Measurements from ENCODE around the gene MAGI1. TPM values are rescaled to one million over a fixed set of nuclear protein-coding genes. Genes with fewer than 3 reads are reported as not detected.

The MAGI1 gene
- total RNA-seq, 2 donors from 2014 or later, result 38.6 to 45.1 TPM

DNA sequence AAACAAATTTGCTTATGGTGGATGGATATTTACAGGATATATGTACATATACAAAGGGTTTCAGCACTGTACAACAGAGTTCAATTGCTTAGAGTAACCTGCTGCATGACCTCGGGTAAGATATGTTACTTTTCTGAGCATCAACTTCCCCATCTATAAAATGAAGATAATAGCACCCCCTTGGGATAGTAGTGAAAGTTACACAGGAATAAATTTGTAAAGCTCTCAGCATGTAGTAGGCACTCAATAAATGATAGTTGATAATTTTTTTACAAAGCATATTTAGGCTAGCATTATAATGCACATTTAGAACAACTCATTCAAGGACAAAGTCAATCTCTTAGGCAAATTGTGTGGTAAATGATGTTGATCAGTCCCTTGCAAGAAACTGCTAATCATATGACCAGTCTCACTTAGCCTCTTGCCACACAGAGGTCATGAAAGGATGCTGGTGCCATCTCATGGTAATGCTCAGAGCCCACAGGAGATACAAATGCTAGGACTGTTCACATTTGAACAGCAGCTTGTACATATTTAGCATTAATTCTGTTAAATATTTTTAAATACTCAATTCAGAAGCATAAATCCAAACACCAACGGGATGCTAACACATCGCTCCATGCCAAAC, 123.9 kb downstream of the MAGI1 start:
- Mint-ChIP-seq H3K27ac (no peak overlapping the region), H3K9me3 (peaks cover 24% of the 10 kb centered on the region), H3K4me3 (no peak overlapping the region), H3K4me1 (peaks cover 16% of the 10 kb centered on the region), H3K27me3 (ENCODE audit: insufficient read depth) (no peaks in the 10 kb centered on the region), H3K36me3 (ENCODE audit: low read depth) (peaks cover 11% of the 10 kb centered on the region)
- no peaks in the 10 kb centered on the region for H3K36me3 ChIP-seq (ENCODE audit: control insufficient read depth, insufficient read depth, low read length)
- no peak overlapping the region for H3K9ac ChIP-seq (ENCODE audit: extremely low read depth, low read length, poor library complexity, severe bottlenecking)
- no peaks in the 10 kb centered on the region for H3K27me3 ChIP-seq (ENCODE audit: control insufficient read depth, insufficient read depth, low read length, poor library complexity, severe bottlenecking)
- no peaks in the 10 kb centered on the region for H3K4me1 ChIP-seq (ENCODE audit: control insufficient read depth, insufficient read depth, low read length)
- H3K9me3 ChIP-seq (ENCODE audit: control insufficient read depth, low read length), result peaks cover 13% of the 10 kb centered on the region
- no peak overlapping the region for H3K27ac ChIP-seq (ENCODE audit: low read depth, low read length)
- WGBS, 2 experiments (ENCODE audit: insufficient coverage in 1 of 2, insufficient read length in 1 of 2), result 96 to 100% methylated on average over 2 to 3 of the region's 3 CpGs
- DNase-seq, result no peak
- TF ChIP-seq, protein P1, sequence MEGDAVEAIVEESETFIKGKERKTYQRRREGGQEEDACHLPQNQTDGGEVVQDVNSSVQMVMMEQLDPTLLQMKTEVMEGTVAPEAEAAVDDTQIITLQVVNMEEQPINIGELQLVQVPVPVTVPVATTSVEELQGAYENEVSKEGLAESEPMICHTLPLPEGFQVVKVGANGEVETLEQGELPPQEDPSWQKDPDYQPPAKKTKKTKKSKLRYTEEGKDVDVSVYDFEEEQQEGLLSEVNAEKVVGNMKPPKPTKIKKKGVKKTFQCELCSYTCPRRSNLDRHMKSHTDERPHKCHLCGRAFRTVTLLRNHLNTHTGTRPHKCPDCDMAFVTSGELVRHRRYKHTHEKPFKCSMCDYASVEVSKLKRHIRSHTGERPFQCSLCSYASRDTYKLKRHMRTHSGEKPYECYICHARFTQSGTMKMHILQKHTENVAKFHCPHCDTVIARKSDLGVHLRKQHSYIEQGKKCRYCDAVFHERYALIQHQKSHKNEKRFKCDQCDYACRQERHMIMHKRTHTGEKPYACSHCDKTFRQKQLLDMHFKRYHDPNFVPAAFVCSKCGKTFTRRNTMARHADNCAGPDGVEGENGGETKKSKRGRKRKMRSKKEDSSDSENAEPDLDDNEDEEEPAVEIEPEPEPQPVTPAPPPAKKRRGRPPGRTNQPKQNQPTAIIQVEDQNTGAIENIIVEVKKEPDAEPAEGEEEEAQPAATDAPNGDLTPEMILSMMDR (conservative IDR thresholded peaks at IDR 0.05), result peak; percentile 27
- no peak overlapping the region for H3K4me3 ChIP-seq (ENCODE audit: low read length)

DNA sequence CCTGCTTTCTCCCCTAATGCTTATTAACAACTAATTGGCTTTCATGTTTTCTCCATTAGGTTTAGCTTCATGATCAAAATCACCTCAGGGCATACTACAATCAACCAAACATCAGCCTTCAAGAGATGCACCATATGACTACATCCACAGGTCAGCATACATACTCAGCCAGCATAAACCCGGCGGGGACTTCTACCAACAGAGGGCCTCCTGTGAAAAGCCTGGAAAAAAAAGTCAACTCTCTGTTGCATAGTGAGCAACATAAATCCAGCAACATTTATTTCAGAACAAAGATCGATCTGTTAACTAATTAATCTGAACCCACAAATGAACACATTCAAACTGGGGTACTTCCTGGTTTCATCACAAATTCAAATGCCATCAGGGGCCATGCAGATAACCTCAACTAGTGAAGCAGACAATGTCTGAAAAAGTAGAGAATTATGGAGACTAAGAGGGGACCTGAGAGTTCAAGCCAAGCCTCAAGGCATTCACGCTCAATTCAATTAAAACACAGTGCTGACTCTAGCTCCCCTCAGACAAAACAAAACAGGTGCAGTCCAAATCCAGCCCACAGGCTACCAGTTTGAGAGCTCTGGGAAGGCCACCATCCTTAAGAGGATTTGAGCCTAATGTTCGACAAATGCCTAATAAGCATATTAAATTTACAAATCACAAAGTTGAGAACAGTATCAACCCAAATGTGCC, 124.5 kb downstream of the MAGI1 start:
- Histone ChIP-seq H3K9ac (ENCODE audit: extremely low read depth, low read length, poor library complexity, severe bottlenecking) (no peak overlapping the region), H3K27me3 (ENCODE audit: control insufficient read depth, insufficient read depth, low read length, poor library complexity, severe bottlenecking) (no peaks in the 10 kb centered on the region), H3K4me3 (ENCODE audit: low read length) (no peak overlapping the region), H3K4me1 (ENCODE audit: control insufficient read depth, insufficient read depth, low read length) (no peaks in the 10 kb centered on the region), H3K9me3 (ENCODE audit: control insufficient read depth, low read length) (peaks cover 13% of the 10 kb centered on the region), H3K27ac (ENCODE audit: low read depth, low read length) (no peak overlapping the region), H3K36me3 (ENCODE audit: control insufficient read depth, insufficient read depth, low read length) (no peaks in the 10 kb centered on the region)
- DNase-seq, result no peak
- peaks cover 16% of the 10 kb centered on the region for H3K4me1 Mint-ChIP-seq
- H3K4me3 Mint-ChIP-seq, result no peak overlapping the region
- TF ChIP-seq, protein P1 (conservative IDR thresholded peaks at IDR 0.05), result peak; percentile 63
- peaks cover 11% of the 10 kb centered on the region for H3K36me3 Mint-ChIP-seq (ENCODE audit: low read depth)
- peaks cover 24% of the 10 kb centered on the region for H3K9me3 Mint-ChIP-seq
- H3K27me3 Mint-ChIP-seq (ENCODE audit: insufficient read depth), result no peaks in the 10 kb centered on the region
- H3K27ac Mint-ChIP-seq, result no peak overlapping the region
- 77 to 81% methylated on average over 4 to 5 of the region's 5 CpGs for WGBS, 2 experiments (ENCODE audit: insufficient coverage in 1 of 2, insufficient read length in 1 of 2)

DNA sequence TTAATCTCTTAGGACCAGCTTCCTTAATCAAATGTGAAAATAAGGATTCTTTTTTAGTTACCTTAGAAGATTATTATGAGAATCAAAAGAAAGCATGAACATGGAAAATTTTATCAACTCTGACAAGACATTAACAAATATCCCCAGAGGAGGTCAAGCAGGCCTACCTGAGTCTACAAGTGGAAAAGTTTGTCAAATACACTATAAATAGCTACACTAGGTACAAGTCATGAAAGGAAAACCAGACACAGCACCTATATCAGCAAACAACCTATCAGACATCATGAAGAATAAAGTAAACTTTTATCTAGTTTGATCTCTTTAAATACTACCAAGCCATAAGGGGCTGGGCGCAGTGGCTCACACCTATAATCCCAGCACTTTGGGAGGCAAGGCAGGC, 126.1 kb downstream of the MAGI1 start:
- Mint-ChIP-seq H3K9me3 (peaks cover 12% of the 10 kb centered on the region), H3K36me3 (ENCODE audit: low read depth) (peaks cover 4% of the 10 kb centered on the region), H3K27me3 (ENCODE audit: insufficient read depth) (no peaks in the 10 kb centered on the region), H3K4me1 (peaks cover 21% of the 10 kb centered on the region), H3K27ac (no peak overlapping the region), H3K4me3 (no peak overlapping the region)
- H3K4me3 ChIP-seq (ENCODE audit: low read length), result no peak overlapping the region
- H3K9ac ChIP-seq (ENCODE audit: extremely low read depth, low read length, poor library complexity, severe bottlenecking), result no peak overlapping the region
- WGBS, 2 experiments (ENCODE audit: insufficient coverage in 1 of 2, insufficient read length in 1 of 2), result 96% methylated on average over 1 of the region's 1 CpG; no CpG with 5 or more reads in 1 of the 2 experiments
- H3K27me3 ChIP-seq (ENCODE audit: control insufficient read depth, insufficient read depth, low read length, poor library complexity, severe bottlenecking), result no peaks in the 10 kb centered on the region
- H3K4me1 ChIP-seq (ENCODE audit: control insufficient read depth, insufficient read depth, low read length), result no peaks in the 10 kb centered on the region
- TF ChIP-seq, protein P1 (conservative IDR thresholded peaks at IDR 0.05), result no peak
- H3K27ac ChIP-seq (ENCODE audit: low read depth, low read length), result no peak overlapping the region
- peaks cover 8% of the 10 kb centered on the region for H3K9me3 ChIP-seq (ENCODE audit: control insufficient read depth, low read length)
- H3K36me3 ChIP-seq (ENCODE audit: control insufficient read depth, insufficient read depth, low read length), result no peaks in the 10 kb centered on the region
- no peak for DNase-seq
